NCI-H2029 treated with DMSO at 0.1 percent for 48 hours (cell line): ENCODE measurements around the gene ATP7A.
A peak's percentile ranks its signal among the peaks of the same experiment; 100 is the strongest.
"Not testable (repeated sequence)": the region's sequence is repeated elsewhere in the genome, so short reads cannot be mapped to it uniquely, and the experiment has no call there.

Source experiments
- DNase-seq: peaks from one replicate; lab custom pipeline; 2025; lab: John Stamatoyannopoulos, UW

ATP7A gene

DNA sequence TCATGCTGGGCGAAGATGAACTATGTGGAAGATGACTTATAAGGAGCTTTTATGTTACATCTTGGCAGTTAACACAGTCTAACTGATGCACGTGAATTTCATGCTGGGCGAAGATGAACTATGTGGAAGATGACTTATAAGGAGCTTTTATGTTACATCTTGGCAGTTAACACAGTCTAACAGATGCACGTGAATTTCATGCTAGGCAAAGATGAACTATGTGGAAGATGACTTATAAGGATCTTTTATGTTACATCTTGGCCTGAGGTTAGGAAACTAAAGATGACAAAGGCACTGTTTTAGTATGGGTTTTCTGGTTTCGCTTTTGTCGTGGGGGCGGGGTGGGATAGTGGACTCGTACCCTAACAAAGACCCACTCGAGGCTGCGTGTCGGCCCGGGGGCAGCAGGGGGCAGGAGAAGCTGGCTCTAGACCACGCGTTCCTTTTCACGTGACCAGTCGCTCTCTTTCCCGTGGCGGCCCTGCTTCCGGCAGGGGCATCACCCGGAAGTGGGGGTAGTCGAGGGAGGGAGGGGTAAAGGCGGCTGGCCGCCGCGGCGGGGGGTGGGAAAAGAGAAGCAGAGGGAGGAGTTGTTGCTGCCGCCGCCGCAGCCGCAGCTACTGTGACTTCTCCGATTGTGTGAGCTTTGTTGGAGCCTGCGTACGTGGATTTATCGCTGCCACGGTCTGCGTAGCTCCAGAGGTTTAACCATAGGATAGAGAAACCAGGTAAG is at the start of gene ATP7A:
Gene ATP7A, plus strand, starts transcription at position 586 of the 733 bp plus-strand sequence. CDS start 60,949 bp downstream, outside the sequence.
- DNase-seq = peak; percentile 61

DNA sequence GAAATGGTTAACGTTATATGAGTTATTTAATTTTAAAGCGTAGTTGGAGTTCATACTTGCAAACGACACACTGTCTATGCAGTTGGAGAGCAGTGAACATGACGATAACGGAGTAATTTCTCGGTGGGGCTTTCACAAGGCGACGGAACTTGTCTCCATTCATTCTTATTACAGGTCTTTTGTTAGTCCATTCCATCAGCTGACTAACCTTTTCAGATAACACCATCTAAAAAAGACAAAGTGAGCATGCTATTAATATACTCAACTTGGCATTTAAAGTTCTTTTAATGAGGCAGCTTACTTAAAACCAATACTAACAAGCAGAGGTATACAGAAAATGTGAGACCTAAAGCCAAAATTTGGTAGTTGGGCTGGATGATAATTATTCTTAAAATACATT is 35.1 kb upstream of the ATP7A start:
- no peak for DNase-seq

DNA sequence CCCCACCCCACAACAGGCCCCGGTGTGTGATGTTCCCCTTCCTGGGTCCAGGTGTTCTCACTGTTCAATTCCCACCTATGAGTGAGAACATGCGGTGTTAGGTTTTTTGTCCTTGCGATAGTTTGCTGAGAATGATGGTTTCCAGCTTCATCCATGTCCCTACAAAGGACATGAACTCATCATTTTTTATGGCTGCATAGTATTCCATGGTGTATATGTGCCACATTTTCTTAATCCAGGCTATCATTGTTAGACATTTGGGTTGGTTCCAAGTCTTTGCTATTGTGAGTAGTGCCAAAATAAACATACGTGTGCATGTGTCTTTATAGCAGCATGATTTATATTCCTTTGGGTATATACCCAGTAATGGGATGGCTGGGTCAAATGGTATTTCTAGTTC is 29.1 kb upstream of the ATP7A start:
- not testable (repeated sequence) for DNase-seq

DNA sequence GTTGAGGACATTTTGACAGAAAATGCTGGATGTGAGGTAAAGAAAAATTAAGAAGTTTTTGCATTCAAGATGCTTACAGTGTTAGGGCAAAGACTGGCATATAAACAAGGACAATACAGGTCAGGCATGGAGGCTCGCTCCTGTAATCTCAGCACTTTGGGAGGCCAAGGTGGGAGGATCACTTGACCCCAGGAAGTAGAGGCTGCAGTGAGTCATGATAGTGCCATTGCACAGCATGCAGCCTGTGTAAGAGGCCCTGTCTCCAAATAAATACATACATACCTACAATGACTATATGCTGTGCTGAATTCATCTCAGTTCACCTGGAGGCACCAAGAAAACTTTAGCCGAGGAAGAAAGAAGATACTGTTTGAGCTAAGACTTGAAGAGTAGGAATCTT is 17.6 kb upstream of the ATP7A start:
- DNase-seq = no peak

DNA sequence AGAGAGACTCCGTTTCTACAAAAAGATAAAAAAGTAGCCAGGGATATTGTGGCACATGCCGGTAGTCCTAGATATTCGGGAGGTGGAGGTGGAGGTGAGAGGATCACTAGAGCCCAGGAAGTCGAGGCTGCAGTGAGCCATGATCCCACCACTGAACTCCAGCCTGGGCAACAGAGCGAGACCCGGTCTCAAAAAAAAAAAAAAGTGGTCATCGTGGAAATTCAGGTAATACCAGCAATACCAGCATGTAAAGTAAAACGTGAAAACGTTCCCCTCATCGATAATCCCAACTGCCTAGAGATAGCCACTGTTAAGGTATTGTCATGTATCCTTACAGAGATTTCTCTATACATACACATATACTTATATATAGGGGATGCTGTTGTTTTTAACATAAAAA is 16.8 kb upstream of the ATP7A start:
- DNase-seq = no peak

DNA sequence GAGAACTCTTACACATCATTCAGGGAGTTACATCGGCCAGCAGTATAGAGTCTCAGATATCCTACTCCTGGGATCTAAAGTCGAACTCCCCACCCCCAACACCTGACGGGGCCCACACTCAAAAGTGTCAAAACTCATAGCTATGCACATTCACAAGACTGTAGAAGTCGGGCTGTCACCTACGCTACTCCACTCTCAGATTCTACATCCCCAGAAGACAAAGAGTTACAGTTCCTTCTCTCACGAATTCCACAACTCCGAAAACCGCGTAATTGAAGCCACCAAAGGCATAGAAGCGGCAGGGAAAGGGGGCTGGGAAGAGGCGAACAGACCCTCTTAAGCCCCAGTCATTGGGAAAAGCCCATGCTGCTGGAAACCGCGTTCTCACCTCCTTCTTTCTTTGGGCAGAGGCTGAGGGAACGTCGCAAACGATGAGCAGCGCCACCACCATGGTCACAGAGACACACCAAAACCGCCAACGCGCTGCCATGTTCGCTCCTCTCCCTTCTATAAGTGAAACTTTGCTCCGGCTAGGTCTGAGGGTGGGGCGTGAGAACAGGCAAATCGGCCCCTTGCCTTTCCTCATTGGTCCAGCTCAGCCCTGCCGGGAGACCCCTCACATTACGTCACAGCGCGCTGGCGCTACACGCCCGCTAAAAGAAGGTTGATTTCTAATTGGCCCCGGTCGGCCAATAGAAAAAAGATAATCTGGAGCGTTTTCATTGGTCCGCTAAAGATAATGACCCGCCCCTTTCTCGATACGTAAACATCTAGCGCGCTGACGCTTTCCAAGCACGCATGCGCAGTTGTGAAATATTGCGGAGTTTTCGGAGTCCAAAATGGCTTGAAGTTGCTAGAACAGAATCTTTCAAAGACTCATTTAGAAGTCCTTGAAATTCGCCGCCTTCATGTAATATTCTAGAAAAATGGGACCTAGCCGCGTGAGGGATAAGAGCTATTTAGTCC is 15.3 kb upstream of the ATP7A start, which contains the start of gene MAGT1:
Gene MAGT1, minus strand, starts transcription at position 515 of the 966 bp plus-strand sequence. Its CDS starts 25 bp downstream, at position 490.
- DNase-seq = peak; percentile 80

DNA sequence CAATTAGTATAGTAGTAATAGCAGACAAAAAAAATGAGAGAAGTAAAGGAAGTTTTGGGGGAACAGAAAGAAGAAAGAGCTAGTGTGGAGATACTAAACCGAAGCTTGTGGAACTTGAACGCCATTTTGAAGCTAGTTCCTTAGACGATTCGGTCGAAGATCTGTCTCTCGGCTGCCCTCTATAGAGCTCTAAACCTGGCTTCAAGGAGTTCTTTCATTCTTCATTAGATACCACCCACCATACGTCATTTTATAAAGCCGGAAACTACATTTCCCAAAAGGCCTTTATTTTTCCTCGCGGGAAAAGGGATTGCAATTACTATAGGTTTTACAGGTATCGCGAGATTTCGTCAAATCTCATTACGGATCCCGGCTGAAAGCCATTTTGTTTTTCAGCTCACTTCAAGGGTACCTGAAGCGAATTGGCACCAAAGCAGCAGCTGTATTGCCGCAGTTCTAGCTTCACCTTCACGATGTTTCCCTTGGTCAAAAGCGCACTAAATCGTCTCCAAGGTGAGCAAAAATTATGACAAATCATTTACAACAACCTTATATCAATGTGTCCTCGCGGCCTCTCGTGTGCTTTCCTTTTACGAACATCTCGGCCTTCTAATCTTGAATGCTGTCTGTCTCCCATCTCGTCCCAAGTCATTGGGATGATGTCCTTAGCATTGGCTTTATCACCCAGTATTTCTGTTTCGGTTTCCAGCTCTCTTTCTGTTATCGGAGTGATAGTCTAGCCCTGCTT is 11.2 kb upstream of the ATP7A start, which contains the start of gene COX7B:
Gene COX7B, plus strand, starts transcription at position 388 of the 748 bp plus-strand sequence. Its CDS starts 86 bp downstream, at position 474.
- peak; percentile 84 for DNase-seq

DNA sequence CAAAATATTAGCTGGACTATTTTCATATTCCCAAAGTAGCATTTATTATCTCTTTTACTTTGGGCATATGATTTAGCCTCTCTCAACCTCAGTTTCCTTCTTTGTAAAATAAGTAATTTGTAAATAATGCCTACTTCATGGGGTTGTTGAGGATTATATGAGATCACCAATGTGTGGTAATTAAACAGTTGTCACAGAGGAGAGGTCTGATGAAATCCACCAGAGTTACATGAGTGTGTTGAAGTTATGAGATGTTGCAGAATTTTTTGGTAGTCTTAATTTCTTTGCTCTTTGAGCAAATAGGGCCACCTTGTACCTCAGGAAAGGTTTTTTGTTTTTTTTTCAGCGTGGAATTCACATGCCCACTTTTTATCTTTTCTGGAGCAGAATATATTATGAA is 9.8 kb upstream of the ATP7A start:
- DNase-seq = no peak

DNA sequence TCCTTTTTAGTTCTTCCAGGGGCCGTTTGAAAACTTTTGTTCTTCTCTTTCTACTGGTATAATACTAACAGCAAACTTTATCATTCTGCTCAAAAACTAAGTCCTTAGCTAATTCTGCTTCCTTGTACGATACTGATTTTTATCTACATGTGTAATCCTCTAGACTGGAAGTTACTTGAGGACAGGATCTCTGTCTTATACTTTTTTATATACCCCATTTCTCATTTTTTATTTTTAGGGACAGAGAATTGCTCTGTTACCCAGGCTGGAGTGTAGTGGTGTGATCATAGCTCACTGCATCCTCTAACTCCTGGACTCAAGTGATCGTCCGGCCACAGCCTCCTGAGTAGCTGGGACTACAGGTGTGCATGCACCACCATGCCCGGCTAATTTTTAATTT is 9.0 kb upstream of the ATP7A start:
- no peak for DNase-seq

DNA sequence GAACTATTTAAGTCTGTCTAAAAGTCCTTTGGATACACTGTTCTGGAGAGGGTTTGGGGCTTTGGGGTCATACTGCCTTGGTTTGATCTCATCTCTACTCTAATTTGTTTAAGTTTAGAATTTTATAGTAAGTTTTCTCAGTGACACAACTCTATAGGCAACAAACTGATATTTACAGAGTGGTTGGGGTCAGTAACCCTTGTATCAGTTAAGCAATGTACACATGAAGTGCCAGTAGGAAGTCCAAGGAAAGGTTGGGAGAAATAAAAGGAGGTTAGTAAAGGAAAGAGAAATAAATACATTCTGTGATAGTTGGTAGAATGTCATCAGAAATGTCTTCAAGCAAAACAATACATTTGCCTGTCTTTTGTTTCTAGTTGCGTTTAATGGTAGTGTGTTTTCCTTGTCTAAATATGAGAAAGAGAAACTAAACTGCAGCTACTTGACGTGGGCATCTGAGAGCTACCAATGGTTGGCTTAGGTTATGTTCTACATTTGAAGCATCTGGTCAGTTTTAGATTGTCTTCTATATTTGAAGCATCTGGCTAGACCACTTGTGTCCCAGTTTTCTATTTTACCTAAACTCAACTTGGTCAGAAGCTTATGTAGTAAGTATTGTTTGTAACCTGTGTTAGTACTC is 6.9 kb downstream of the ATP7A start:
- no peak for DNase-seq

DNA sequence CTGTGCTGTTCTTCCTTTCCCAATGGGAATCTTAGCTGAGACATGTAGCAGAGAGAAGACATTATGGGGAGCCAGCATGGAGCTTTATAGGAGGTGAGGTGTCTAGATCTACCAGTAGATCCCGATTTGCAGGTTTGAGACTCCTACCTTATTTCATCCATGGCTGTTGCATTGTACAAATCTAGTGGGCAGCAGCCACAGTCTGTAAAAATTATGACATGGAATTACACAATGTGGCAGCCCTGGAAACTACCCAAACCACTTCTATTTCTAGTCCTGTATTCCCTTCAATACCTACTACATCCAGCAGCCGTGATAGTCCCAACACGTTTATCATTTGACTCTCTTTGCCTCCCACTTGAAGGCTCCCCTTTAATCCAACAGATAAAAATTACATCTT is 8.1 kb downstream of the ATP7A start:
- DNase-seq = no peak

DNA sequence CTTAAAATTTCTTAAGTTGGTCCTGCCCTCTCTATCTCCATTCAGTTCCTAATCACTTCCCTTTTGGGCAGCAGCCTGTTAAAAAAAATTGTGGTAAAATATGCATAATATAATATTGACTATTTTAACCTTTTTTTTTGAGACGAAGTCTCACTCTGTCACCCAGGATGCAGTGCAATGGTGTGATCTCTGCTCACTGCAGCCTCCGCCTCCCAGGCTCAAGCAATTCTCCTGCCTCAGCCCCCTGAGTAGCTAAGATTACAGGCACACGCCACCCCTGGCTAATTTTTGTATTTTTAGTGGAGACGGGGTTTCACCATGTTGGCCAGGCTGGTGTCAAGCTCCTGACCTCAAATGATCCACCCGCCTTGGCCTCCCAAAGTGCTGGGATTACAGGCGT is 8.9 kb downstream of the ATP7A start:
- not testable (repeated sequence) for DNase-seq

DNA sequence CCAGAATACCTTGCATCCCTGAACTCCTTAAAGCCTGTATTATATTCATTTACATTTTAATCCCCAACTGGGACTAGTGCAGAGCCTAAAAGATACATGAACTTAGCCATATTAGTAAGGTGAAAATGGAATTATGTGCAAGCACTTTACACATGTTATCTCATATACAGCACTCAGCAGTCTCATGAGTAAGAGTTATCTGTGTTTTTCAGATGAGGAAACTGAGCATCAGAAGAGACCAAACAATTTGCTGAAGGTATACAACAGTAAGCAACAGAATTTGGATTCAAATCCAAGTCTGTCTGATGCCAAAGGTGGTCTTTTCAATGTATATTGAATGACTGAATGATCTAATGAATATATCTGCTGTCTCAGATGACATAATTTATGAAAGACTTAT is 12.3 kb downstream of the ATP7A start:
- no peak for DNase-seq

DNA sequence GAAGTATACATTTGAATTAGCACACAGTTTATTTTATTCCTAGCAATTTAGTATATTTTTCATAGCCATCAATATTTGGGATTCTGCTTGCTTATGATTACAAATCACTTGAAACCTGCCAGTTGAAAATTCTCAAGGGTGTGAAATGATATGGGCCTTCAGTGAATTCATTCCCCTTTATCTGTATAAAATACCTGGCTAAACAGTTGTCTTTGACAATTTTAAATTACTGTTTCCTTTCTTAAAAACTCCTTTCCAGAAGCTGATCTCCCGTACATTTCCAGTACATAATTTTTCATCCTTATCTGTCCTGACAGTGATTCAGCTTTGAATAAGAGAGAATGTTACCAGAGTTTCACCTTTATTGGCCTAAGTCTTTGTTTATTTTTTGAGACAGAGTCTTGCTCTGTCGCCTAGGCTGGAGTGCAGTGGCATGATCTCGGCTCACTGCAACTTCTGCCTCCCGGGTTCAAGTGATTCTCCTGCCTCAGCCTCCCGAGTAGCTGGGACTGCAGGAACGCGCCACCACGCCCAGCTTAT is 13.9 kb downstream of the ATP7A start:
- DNase-seq = no peak

DNA sequence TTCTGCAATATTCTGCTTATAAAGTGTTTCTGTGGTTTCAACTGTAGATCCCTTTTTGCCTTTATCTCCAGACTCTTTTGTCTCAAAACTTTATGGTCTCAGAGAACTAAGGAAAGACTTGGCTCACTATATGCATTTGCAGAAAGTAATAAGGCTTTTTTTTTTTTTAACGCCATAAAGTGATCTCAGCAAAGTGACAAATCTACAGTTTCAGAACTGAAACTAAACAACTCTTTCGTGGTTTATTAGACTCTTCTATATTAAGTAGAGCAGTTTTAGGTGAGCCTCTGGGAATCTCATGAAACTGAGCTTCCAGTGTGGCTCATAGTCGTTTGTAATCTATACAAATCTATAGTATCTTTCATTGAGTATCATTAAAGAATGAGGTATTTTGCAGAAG is 15.3 kb downstream of the ATP7A start:
- DNase-seq = no peak

DNA sequence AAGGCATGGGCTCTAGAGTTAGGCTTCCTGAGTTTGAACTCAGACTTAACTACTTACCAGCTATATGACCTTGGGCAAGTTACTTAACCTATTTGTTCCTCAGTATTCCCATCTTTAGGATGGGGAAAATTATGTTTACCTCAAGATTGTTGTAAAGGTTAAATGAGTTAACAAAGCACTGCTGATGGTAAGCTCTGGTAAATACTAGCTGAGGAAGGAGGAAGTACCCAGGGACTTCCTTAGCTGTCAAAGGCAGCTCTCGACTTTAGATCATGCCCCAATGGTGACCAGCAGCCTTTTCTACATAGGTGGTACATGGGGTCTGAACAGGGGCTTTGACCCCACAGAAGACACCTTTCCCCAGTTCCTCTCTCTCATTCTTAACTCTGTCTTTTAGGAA is 20.1 kb downstream of the ATP7A start:
- no peak for DNase-seq

DNA sequence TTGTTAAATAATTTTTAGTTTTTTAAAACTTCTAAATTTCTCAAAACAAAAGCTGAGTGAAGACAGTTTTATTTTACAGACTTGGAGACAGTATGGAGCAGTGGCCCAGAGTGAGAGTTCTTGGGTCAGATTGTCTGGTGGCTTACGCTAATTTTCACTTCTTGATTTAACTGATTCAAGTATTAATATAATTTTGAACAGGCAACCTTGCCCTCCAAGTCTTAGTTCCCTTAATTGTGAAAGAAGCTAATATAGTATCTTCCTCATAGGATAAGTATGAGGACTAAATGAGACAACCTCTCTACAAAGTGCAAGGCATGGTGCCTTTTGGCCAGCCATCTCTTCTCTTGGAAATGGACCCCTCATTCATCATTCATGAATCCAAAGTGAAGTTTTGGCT is 25.4 kb downstream of the ATP7A start:
- DNase-seq = no peak

DNA sequence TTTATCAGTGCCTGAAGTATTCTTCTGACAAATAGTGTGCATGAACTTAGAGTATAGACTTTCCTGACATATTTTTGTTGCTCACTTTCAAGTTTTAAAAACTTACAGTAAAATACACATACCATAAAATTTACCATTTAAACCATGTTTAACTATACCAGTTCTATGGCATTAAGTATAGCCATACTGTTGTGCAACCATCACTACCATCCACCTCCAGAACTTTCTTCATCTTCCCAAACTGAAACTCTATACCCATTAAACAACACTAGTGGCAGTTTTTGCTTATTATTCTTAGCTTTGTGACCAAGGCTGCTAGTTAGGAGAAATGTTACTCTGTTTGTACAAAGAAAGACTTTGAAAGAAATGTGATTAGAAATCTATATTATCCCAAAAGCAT is 25.8 kb downstream of the ATP7A start:
- no peak for DNase-seq

DNA sequence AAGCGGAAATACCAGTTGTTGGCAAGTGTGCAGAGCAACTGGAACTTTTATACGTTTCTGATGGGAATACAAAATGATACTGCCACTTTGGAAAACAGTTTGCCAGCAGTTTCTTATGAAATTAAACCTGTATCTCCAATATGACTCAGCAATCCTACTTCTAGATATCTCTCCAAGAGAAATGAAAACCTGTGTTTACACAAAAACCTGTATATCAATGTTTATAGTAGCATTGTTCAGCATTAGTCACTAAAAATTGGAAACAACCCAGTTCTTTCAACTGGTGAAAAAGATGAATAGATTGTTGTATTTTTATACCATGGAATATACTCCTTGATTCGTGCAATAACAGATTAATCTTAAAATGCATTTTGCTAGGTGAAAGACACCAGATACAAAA is 26.8 kb downstream of the ATP7A start:
- DNase-seq = no peak

DNA sequence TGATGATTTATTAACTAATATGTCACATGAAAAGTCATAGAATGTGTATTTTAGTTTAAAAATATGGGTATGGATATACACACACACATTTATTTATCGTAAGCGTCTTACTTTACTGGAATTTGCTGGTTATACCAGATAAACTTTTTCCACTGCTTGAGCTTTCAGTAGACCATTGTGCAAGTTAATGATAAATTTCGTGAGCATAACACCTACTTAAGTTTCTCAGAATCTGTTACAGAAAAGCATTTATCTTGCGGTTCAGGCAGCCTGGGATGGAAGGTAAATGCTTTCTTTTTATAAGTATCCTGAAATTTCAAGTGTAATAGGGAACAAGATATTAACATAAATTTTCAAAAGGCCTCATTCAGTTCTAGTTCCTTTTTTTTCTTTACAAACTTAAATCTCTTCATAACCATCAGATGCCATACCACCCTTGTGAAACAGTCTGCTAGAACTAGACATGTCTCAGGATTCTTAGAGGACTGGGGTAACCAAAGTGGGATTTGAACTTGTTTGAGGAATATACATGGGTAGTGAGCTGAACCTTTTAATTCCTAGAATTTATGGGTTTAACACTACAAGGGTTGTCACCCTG is 27.7 kb downstream of the ATP7A start:
- no peak for DNase-seq

DNA sequence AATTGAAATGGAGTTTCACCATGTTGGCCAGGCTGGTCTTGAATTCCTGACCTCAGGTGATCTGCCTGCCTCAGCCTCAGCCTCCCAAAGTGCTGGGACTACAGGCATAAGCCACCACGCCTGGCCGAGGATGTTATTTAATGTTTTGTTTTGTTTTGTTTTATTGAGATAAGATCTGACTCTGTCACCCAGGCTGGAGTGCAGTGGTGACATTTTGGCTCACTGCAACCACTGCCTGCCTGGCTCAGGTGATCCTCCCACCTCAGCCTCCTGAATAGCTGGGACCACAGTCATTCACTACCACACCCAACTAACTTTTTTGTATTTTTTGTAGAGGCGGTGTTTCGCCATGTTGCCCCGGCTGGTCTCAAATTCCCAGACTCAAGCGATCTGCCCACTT is 34.5 kb downstream of the ATP7A start:
- not testable (repeated sequence) for DNase-seq
